Glomerular visceral epithelial cell (primary cell): ENCODE data around the gene TMEM106C.
"Not testable (repeated sequence)": the region's sequence is repeated elsewhere in the genome, so short reads cannot be mapped to it uniquely, and the experiment has no call there.

Experiments
- DNase-seq: peaks from one replicate; pipeline ENCODE4 v3.0.0-alpha.2; 2016; ENCODE audit errors: extremely low spot score

Gene TMEM106C

DNA sequence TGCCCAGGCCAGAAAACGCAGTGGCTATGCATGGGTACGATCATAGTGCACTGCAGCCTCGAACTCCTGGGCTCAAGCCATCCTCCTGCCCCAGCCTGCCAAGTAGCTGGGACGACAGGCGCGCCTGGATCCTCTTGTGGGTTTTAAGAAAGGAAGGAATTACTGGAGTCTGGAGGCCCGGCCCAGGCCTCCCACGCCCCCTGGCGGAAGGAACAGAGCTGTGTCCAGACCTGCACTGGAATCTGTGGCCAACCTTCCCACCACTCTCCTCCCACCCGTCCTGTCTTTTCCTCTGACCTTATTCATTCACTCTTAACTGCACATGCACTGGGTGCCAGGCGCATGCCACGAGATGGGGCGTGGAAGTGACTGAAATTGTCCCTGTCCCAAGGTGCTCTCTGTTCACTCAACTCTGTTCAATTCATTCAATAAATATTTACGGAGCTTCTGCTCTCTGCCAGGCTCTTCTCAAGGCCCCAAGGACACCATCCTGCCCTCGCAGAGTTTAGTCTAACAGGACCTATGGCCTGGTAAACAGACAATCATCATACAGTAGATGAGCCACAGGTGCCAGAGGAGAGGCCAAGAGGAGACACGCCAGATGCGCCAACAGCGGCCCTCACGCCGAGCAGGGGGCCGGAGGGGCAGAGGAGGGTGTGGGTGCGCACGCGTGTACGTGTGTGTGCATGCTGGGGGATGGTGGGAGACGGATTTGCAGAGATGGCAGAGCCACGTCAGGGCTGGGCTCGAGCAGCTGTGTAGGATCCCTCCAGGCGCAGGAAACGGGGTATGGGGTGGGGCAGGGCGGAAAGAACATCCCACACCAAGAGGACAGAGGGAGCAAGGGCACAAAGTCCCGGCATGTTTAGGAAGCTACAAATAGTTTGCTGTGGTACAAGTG, 13.7 kb upstream of the TMEM106C start:
- peak; percentile 75 for DNase-seq

DNA sequence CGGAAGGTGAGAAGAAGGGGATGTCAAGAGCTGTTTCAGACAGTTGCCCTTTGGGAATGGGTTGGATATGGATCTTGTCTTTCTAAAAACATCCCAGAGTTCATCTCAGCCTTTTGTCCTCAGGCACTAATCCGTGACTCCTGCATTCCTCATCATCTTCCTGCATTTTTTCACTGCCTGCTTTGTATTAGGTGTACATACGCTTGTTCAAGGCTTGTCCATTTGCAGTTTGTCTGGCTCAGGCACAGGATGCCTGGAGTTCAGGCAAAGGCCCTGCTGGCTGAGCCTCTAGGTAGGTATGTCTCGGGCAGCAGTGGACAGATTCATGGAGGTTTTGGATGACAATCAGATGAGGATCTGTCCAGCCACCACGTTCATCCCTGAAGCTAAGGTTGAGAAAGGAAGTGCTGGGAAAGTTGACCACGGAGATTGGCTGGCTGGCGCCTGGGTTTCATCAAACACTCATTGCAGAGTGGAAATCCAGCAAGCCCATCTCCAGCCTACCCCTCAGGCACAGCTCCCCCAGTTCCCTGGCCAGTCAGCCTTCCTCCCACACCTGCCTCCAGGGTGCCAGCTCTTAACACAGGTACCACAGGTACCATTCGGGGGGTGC, 12.4 kb upstream of the TMEM106C start:
- DNase-seq, result no peak

DNA sequence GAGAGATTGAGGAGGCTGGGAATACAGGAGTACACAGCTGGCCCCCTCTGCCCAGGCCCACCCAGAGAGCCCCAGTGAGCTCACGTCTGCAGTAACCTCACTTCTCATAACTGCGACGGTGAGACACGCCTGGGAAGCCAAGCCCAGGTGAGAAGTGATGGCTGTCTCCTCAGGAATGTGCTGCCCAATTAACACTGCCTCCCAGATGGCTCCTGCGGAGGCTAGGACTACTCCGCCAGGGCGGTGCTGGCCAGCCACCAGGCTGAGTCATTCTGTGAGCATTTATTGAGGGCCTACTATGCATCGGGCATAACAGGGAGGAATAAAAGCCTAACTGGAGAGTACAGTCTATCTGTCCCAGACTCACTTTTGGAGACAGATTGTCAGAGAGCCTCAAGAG, 9.3 kb upstream of the TMEM106C start:
- no peak for DNase-seq

DNA sequence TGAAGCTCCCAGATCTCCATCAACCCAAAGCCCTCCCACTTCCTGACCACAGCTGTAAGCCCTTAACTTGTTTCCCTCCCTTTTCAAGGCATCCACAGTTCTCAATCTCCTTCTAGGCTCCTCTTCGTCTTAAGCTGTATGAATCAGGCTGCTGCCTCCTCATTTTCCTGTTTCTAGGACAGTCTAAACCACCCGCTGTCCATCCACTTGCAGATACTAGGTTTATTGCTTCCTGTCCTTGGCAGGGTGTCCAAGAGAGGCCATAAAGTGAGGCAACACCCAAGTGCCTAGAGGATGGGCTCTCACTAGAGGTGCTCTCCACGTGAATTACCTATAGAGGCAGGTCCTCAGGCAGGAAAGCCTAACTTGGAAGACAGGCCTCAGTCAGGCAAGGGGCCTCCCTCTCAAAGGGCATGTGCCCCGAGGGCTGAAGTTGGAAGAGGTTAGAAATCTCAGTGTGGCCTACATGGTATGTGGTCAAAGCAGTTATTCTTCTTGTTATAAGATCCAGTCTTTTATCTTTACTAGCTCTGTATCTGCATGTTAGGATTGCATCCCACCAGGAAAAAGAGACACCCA, 8.8 kb upstream of the TMEM106C start:
- DNase-seq, result no peak

DNA sequence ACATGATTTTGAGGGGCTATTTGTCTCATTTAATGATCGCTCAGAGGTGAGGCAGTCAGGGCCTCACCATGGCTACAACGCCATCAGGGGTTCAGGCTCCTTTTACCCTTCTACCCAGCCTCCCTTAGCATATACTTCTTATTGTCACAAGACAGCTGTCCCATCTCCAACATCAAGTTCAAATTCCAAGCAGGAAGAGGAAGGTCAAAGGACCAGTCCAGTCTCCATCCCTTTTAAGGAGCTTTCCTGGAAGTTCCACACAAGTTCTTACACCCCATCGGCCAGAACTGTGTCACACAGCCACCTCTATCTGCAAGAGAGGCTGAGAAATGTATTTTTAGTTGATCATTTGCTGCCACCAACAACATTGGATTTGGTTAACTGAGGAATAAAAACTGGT, 8.3 kb upstream of the TMEM106C start:
- DNase-seq, result no peak

DNA sequence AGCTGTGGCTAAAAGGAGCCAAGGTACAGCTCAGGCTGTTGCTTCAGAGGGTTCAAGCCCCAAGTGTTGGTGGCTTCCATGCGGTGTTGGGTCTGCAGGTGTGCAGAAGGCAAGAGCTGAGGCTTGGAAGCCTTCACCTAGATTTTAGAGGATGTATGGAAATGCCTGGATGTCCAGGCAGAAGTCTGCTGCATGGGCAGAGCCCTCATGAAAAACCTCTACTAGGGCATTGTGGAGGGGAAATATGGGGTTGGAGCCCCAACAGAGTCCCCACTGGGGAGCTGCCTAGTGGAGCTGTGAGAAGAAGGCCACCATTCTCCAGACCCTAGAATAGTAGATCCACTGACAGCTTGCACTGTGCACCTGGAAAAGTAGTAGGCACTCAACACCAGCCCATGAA, 5.7 kb upstream of the TMEM106C start:
- not testable (repeated sequence) for DNase-seq

DNA sequence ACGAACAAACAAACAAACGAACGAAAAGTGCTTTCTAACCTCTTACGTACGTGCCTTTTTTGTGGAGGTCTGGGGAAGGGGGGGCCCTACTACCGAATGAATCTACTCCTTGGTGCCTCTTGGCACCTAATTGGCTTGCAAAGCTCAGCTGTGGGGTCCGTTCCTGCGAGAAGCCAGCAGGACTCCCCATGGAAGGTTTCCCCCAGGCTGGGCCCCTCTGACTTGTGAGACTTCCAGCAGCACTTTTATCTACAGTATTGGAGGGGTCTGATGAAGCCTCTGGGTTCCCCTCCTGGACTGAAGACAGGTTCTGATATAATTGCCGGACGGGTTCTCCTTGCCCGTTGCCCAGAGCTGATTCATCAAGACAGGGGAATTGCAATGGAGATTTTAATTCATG, 1.2 kb upstream of the TMEM106C start:
- no peak for DNase-seq

DNA sequence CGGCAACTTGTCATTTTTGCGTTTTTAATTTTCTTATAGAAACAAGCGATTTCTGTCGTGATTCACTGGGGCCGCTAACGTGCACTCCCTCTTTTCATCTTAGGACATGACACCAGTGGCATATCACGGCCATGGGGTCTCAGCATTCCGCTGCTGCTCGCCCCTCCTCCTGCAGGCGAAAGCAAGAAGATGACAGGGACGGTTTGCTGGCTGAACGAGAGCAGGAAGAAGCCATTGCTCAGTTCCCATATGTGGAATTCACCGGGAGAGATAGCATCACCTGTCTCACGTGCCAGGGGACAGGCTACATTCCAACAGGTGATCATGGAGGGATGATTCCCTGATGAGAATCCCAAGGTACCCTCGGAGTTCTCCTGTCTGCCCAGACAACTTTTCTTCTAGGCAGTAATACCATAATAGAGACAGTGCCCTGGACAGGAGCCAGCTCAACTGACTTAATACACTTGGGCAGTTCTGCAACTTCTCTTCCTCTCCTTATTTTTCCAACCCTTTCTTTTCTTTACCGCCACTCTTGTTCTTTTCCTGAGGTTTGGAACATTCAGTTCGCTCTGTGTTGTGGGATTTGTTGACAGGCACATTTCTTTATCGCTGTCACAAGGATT, 821 bp downstream of the TMEM106C start:
- peak; percentile 16 for DNase-seq

DNA sequence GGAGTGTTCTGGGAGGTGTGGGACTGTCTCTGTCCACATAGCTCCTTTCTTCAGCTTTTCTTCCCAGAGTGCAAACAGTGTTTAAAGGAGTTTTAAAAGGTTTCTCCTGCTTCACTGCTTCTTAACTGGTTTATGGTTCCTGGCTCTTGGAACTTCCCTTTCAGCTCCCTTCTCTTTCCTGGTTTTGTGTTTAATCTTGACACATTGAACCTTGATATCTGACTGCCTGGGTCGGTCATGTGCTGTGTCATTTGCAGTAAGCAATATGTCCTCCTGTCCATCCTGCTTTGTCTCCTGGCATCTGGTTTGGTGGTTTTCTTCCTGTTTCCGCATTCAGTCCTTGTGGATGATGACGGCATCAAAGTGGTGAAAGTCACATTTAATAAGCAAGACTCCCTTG, 2.2 kb downstream of the TMEM106C start:
- DNase-seq, result no peak

DNA sequence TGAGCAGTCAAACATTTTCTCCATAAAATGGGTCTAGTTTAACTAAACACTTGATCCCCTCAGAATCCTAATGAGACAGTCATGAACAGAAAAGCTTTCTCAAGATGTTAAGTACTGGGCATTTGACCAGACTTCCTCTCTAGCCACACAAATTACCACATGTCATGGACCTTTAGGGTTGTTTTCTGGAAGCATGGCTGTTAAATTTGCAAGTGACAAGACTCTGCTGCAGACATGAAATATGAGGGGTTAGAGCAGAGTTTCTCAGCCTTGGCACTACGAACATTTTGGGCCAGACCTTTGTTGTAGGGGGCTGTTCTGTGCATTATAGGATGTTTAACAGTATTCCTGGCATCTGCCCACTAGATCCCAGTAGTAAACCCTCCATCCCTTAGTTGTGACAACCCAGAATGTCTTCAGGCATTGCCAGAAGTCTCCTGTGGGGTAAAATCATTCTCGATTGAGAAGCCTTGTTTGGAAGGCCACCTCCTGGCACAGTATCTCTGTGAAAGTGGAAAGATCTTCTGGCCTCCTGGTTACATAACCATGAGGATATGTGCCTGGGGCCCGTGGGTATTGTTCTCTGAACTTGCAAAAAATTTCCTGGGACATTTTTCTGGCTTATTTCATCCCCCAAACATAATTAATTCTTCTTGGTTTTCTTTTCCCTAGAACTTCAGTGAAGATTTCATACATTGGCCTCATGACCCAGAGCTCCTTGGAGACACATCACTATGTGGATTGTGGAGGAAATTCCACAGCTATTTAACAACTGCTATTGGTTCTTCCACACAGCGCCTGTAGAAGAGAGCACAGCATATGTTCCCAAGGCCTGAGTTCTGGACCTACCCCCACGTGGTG, 4.3 kb downstream of the TMEM106C start:
- DNase-seq, result no peak

DNA sequence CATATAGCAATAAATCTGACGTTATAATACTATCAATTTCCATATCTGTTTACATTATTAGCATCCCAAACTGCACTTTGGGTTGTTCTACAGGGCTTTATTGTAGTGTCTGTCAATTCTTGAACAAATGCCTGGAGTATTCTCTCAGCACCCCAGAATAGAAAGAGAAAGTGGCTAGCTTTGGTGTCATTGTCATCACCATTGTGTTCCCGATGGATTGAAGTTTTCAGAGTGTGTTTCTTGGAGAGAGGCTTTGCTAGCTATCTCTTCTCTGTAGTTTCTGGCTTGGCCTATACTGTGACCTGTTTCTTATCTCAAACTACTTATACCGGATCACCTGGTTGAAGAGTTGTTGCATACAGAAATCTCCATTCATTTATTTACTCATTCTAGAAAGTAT, 6.4 kb downstream of the TMEM106C start:
- no peak for DNase-seq

DNA sequence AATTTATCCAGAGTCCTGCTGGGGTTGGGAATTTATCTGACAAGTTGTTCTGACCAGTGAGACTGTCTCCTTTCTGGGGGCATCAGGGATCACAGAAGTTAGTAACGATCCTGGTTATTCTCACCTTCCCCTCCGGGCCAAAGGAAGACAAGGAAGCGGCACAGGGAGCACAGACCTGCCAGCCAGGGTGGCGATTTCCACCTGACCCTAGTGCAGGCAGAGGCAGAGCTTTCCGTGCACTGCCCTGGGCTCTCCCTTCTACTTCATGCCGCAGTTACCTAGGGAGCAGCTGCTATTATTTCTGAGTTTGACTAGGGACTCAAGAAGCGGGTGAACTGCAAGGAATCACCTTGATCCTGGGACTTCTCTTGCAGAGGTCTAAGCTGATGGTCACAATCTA, 7.4 kb downstream of the TMEM106C start:
- DNase-seq, result no peak

DNA sequence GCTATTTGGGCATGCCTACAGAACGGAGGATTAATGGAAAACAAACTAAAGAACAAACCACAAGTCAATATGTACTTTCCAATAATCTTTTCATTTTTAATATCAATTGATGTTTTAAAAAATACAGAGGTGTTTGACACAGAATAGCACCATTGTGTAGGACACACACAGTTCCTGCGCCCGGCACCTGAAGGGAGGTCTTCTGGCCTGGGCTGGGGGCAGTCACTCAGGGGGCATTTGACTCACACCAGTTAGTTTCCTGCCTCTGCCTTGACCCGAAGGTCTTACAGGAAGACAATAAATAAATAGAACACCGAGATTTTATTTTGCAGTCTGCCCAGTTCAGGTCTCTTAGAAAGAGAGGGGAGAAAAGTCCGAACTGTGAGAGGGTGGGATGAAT, 9.5 kb downstream of the TMEM106C start:
- DNase-seq, result no peak

DNA sequence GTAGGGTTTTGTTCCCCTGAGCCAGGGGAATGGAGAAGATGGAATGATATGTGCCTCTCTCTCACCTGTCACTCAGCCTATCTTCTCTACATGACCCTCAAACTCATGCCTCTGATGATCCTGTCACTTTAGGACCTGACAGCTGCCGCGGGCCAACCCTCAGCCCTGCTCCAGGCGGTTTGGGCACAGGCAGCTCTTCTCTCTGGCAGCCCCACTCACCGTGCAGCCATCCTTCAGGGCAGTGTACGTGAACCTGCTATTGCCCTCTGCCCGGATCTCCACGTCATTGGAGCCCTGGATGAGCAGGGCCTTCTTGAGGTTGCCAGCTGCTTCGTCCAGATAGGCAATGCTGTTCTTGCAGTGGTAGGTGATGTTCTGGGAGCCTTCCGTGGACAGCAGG, 10.5 kb downstream of the TMEM106C start:
- DNase-seq, result no peak

DNA sequence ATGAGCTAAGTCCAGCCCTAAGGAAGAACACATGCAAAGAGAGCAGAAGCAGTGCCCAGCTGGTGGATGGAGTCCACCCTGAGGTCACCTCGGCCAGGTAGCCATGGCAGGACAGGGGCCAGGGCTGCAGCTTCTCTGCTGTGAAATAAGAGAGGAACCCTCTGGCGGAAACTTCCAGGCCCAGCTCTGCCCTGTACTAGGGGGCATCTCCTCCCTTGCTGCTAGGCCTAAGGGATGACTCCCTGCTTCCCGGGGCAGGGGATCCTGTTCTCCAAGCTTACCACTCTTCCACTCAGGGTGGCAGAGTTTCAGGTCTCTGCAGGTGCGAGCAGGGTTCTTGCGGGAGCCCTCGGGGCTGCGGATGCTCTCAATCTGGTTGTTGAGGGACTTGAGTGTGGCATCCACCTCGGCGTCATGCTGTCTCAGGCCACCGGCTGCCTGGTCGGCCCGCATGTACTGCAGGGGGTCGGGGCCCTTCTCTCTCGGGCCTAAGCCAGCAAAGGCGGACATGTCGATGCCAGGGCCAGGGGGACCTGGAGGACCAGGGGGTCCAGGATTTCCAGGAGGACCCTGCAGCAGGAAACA, 11.7 kb downstream of the TMEM106C start:
- DNase-seq, result no peak

DNA sequence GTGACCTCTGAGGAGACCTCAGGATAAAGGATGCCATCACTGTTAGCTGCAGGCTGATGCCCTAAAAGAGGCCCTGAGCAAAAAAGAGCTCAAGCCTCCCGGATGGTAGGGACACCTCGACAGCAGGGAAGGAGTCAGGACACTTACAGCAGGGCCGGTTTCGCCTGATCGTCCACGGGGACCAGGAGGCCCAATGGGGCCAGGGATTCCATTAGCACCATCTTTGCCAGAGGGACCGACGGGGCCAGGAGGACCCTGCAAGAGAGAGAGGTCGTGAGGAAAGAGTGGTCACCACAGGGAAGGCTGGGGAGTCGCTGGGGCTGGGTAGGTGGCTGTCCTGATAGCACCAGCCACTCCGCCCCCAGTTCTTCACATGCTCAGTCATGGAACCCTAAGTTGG, 12.4 kb downstream of the TMEM106C start:
- DNase-seq, result no peak

DNA sequence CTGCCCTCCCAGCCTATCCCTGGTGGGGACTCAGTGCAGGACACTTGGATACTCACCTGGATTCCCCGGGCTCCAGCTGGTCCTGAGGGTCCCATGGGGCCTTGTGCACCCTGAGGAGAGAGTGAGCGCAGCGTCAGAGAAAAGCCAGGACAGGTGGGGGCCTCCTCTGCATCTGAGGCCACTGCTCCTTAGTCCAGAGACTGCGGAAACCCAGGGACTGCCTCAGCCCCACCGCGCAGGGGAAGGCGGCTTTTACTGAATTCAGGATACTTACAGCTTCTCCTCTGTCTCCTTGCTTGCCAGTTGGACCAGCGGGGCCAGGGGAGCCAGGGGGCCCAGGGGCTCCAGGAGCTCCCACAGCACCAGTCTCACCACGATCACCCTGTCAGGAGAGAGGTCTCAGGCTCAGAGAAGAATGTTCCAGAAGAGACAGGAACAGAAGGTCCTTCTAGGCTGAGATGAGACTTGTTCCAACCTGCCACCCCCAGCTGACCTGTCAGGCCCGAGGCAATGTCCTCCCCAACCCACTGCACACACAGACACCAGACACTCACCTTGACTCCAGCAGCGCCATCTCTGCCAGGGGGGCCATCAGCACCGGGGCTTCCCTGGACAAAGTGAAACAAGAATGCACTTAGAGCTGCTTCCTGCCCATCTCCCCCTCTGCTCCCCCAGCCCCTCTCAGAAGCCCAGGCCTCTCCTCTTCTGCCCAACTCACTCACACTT, 13.8 kb downstream of the TMEM106C start:
- DNase-seq, result no peak

DNA sequence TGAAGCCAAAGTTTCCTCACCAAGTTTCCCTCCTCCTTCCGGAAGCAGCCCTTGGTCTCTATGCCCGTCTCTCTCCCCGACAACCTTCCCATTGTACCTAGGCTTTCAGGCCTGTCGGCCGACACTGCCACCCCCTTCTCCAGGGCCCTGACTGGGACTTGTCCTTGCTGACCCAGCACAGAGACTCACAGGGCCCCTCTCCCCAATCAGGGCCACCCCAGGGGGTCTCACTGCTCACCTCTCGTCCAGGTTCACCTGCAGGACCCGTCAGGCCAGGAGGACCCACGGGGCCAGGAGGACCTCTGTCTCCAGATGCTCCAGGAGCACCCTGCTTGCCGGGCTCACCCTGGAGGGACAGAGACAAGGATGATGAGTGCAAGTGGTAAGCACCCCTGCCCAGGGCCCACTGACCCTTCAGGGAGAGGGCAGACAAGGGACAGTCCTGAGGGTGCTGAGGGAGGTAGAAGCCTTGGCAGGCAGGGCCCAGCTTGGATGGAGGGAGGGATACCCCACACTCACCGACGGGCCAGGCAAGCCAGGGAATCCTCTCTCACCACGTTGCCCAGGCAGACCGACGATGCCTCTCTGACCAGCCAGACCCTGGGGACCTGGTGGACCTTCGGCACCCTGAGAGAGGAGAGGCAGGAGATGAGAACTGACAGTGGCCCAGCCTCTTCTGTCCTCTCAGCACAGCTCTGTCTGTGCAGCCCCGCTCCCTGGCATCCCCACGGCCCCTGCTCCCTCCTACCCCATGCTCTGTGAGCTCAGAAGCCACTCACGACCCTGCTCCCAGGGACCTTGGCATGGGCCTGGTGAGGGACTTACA, 14.6 kb downstream of the TMEM106C start:
- DNase-seq, result no peak

DNA sequence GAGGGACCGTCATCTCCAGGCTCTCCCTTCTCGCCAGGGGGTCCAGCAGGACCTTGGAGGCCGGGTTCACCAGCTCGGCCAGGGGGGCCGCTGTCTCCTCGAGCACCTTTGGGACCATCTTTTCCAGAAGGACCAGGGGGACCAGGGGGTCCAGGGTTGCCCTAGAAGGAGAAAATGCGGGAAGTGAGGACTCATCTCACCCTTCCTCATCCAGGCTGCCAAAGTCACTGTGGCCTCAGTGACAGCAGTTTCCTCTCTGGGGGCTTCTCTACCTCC, 15.1 kb downstream of the TMEM106C start:
- DNase-seq, result no peak

DNA sequence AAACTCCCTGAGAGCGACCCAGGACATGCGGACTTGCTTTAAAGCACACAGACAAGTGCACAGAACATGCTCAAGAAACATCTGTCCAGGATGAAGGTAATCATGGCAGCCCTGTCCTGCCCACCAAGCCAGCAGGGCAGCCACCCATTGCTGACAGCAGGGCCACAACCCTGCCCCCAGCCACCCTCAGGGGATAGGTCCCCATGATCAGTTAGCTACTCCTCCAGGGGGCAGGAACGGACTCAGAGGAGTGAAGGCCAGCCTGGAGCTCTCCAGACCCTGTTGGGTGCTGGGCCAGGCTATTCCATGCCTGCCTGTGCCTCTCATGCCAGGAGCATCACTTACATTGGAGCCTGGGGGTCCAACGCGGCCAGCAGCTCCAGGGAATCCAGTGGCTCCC, 15.8 kb downstream of the TMEM106C start:
- DNase-seq, result no peak
